Endothelial cell of umbilical vein (primary cell): ENCODE results near the gene ACAA1. TPM values are rescaled to one million over a fixed set of nuclear protein-coding genes. Genes with fewer than 3 reads are reported as not detected.

ENCODE experiments used
- BruUV-seq: library from RNA; stranded (reverse); fragments of 400-500 nt; replicated peaks from 2 replicates; lab custom pipeline; 2021; lab: Mats Ljungman, UMichigan
- CTCF ChIA-PET: fragments of 300-600, 350-600 bp; sonication (Branson Sonifier 250); formaldehyde crosslinking; loops from one replicate; lab custom pipeline; 2021; ENCODE audit warnings: antibody characterized with exemption, inconsistent platforms; lab: Charles Lee
- POLR2A ChIA-PET: fragments of 300-600, 350-600 bp; sonication (Branson Sonifier 250); formaldehyde crosslinking; loops from one replicate; lab custom pipeline; 2021; ENCODE audit warnings: antibody characterized with exemption, inconsistent platforms; lab: Charles Lee
- DNase-seq: peaks from one replicate; pipeline ENCODE4 v3.0.0-alpha.2; 2011; ENCODE audit warnings: low read depth, low spot score
- FAIRE-seq: peaks from 2 replicates; lab custom pipeline; 2011; peaks lifted over from hg19 to GRCh38; lab: Jason Lieb, UNC
- H2AFZ ChIP-seq: 2 replicates; pipeline ENCODE4 v1.6.0; 2012; ENCODE audit warnings: low read depth, low read length, control low read depth, inconsistent platforms
- H3K27ac ChIP-seq: 2 replicates; pipeline ENCODE4 v1.5.1; 2011; ENCODE audit warnings: low read depth, mild to moderate bottlenecking, control low read depth, low read length, moderate library complexity; ENCODE audit not compliant: insufficient read depth
- H3K27me3 ChIP-seq, 2 experiments: 2 replicates each; pipeline versions ENCODE4 v1.6.0 to v1.6.1; 2011; ENCODE audit warnings: low read length in 2 of 2, mixed read lengths in 1 of 2; ENCODE audit not compliant: control insufficient read depth in 2 of 2, insufficient read depth in 2 of 2
- H3K36me3 ChIP-seq, 2 experiments: 2 replicates in 1 of 2; 3 replicates in 1 of 2; pipeline ENCODE4 v1.5.1; 2011; ENCODE audit warnings: low read length in 2 of 2, mild to moderate bottlenecking in 1 of 2, moderate library complexity in 1 of 2; ENCODE audit not compliant: control insufficient read depth in 2 of 2, insufficient read depth in 2 of 2; ENCODE audit errors: extremely low read depth in 1 of 2
- H3K4me1 ChIP-seq: 3 replicates; pipeline ENCODE4 v1.5.1; 2011; ENCODE audit warnings: mild to moderate bottlenecking, low read length; ENCODE audit not compliant: control insufficient read depth, insufficient read depth; ENCODE audit errors: extremely low read depth
- H3K4me2 ChIP-seq: 2 replicates; pipeline ENCODE4 v1.6.1; 2011; ENCODE audit warnings: low read length, control low read depth, mixed read lengths; ENCODE audit not compliant: insufficient read depth
- H3K4me3 ChIP-seq, 3 experiments: fragments of 200-600 bp in 1 of 3; sonication (generic), shearing (Covaris generic) in 1 of 3; replicated peaks in 1 of 3; 2 replicates each; pipeline ENCODE4 v1.5.1; 2011 to 2016; ENCODE audit warnings: control low read depth in 3 of 3, low read length in 3 of 3, mild to moderate bottlenecking in 2 of 3, inconsistent platforms in 1 of 3, low read depth in 1 of 3, moderate library complexity in 1 of 3; ENCODE audit not compliant: insufficient read depth in 1 of 3
- H3K79me2 ChIP-seq: 2 replicates; pipeline ENCODE4 v1.6.0; 2012; ENCODE audit warnings: low read length, inconsistent platforms; ENCODE audit not compliant: control insufficient read depth, insufficient read depth
- H3K9ac ChIP-seq: replicated peaks from 2 replicates; pipeline ENCODE3; 2011; ENCODE audit warnings: low read length, control low read depth; ENCODE audit not compliant: insufficient read depth; ENCODE audit errors: extremely low read depth
- H3K9me1 ChIP-seq: replicated peaks from 3 replicates; pipeline ENCODE4 v1.6.0; 2011; ENCODE audit warnings: mild to moderate bottlenecking, low read length; ENCODE audit not compliant: control insufficient read depth, insufficient read depth; ENCODE audit errors: extremely low read depth
- H3K9me3 ChIP-seq: replicated peaks from 2 replicates; pipeline ENCODE4 v1.5.1; 2012; ENCODE audit warnings: low read length, inconsistent platforms; ENCODE audit not compliant: control insufficient read depth, insufficient read depth
- H4K20me1 ChIP-seq: replicated peaks from 2 replicates; pipeline ENCODE3; 2011; ENCODE audit warnings: mild to moderate bottlenecking, low read length; ENCODE audit not compliant: control insufficient read depth, insufficient read depth; ENCODE audit errors: extremely low read depth
- CTCF ChIP-seq, 2 donors: IDR thresholded peaks; 1 replicate in 1 of 2; 2 replicates in 1 of 2; pipeline ENCODE4 v1.5.1; 2011; ENCODE audit warnings: low read length in 2 of 2, mild to moderate bottlenecking in 2 of 2, moderate library complexity in 2 of 2, control low read depth in 1 of 2, inconsistent platforms in 1 of 2, low read depth in 1 of 2; ENCODE audit not compliant: insufficient read depth in 1 of 2; ENCODE audit errors: extremely low read depth in 1 of 2
- GATA2 ChIP-seq: IDR thresholded peaks from 2 replicates; pipeline ENCODE4 v1.7.0; 2011; ENCODE audit warnings: low read depth, mild to moderate bottlenecking, moderate library complexity, mixed read lengths, low read length; ENCODE audit not compliant: insufficient read length, insufficient read depth
- JUN ChIP-seq: IDR thresholded peaks from 2 replicates; pipeline ENCODE4 v1.6.1; 2011; ENCODE audit warnings: borderline replicate concordance, low read depth; ENCODE audit not compliant: insufficient read length, insufficient read depth
- MAX ChIP-seq: IDR thresholded peaks from 2 replicates; pipeline ENCODE4 v1.6.1; 2011; ENCODE audit not compliant: insufficient read depth, insufficient read length
- MYC ChIP-seq: IDR thresholded peaks from one replicate; pipeline ENCODE4 v1.6.1; 2011; ENCODE audit warnings: mild to moderate bottlenecking, low read depth, low read length
- POLR2AphosphoS5 ChIP-seq: IDR thresholded peaks from 2 replicates; pipeline ENCODE4 v1.6.1; 2012; ENCODE audit warnings: low read depth, mild to moderate bottlenecking, control low read depth, low read length, moderate library complexity; ENCODE audit not compliant: insufficient read depth
- dilution Hi-C: fragments of 300-500 bp; cut with MboI; formaldehyde crosslinking; loops from one replicate; pipeline ENCODE4 v1.15.0; 2019; ENCODE audit warnings: low sequenced_read_pairs; ENCODE audit not compliant: extremely low pct_ligation_motif_present
- intact Hi-C: fragments of 100-400 bp; cut with micrococcal nuclease; formaldehyde crosslinking; loops from one replicate; pipeline ENCODE4 v1.10.0; 2022
- polyA plus RNA-seq, 4 experiments: library from polyadenylated mRNA; depleted of rRNA in 3 of 4; stranded (reverse) in 3 of 4; unstranded in 1 of 4; fragments of >200 nt; gene quantifications; 2 replicates each; pipeline versions ENCODE4 v1.2.1 to v1.2.3, GENCODE V29; 2011 to 2012; ENCODE audit warnings: missing spikeins in 1 of 4
- total RNA-seq: library from RNA; stranded (reverse); gene quantifications from 2 replicates; pipeline ENCODE4 v1.2.3, GENCODE V29; 2021

Gene ACAA1
- total and polyA plus RNA-seq, 2 donors (not counting 3 experiments of a cell fraction or from before 2014, with no cell fraction given), result 52.1 to 53.8 TPM

GRCh38 chr3:38122712-38123290 lies 14.1 kb downstream of the ACAA1 start:
- Histone ChIP-seq H3K27ac (no peak overlapping the region), H3K9me1 (no peaks in the 10 kb centered on the region), H3K9ac (no peak overlapping the region), H3K36me3 (peaks cover 17 to 34% of the 10 kb centered on the region in 2 experiments), H3K27me3 (no peaks in the 10 kb centered on the region), H3K4me3 (no peak overlapping the region), H3K4me1 (no peaks in the 10 kb centered on the region), H3K9me3 (no peaks in the 10 kb centered on the region), H3K4me2 (no peak overlapping the region), H2AFZ (no peak overlapping the region), H4K20me1 (no peaks in the 10 kb centered on the region), H3K79me2 (no peaks in the 10 kb centered on the region)
- DNase-seq (no peak), FAIRE-seq (no peak)
- dilution Hi-C loops, result no loop called here
- BruUV-seq, result no TSS peak
- intact Hi-C loops, result no loop called here
- TF ChIP-seq POLR2AphosphoS5 (no peak), MYC (no peak), CTCF (IDR thresholded peaks at IDR 0.05; ENCODE audit: extremely low read depth in 1 of 2, insufficient read depth in 1 of 2, low read depth in 1 of 2, low read length in 2 of 2) (no peak), MAX (no peak), JUN (no peak), GATA2 (no peak)
- ChIA-PET CTCF (interaction anchor here (2.0 kb wide), 1 partner anchor 176 kb away, joined by 5 read pairs; no protein-coding TSS in a partner anchor), POLR2A (no interaction called here)
